Measurements from ENCODE around the gene EIF1. TPM values are rescaled to one million over a fixed set of nuclear protein-coding genes. Genes with fewer than 3 reads are reported as not detected.
"Not testable (repeated sequence)": the region's sequence is repeated elsewhere in the genome, so short reads cannot be mapped to it uniquely, and the experiment has no call there.

The EIF1 gene
- total RNA-seq = 191 and 204 TPM in 2 replicates

- peaks cover 11% of the 10 kb centered on the region for H3K36me3 ChIP-seq (ENCODE audit: control insufficient read depth, insufficient read depth, low read length)
- no peak for TF ChIP-seq CTCF (IDR thresholded peaks at IDR 0.05; ENCODE audit: insufficient read depth, low read length, severe bottlenecking)
- H3K27me3 ChIP-seq (ENCODE audit: control insufficient read depth, insufficient read depth, low read length) = no peaks in the 10 kb centered on the region
- FAIRE-seq (no peak), DNase-seq (ENCODE audit: low read depth) (peak; percentile 99)
- peak within 1 kb of the TSS; percentile 91 for H3K4me3 ChIP-seq (ENCODE audit: low read depth, low read length)
Measured at GRCh38 chr17:41688641-41689496, at the start of gene EIF1. Gene EIF1, plus strand, starts transcription at chr17:41688885. Its CDS starts 154 bp downstream, at chr17:41689039.

- Histone ChIP-seq H3K4me3 (ENCODE audit: low read depth, low read length) (no peak overlapping the region), H3K36me3 (ENCODE audit: control insufficient read depth, insufficient read depth, low read length) (no peaks in the 10 kb centered on the region), H3K27me3 (ENCODE audit: control insufficient read depth, insufficient read depth, low read length) (no peaks in the 10 kb centered on the region)
- DNase-seq (ENCODE audit: low read depth) = no peak
- no peak for FAIRE-seq
- TF ChIP-seq CTCF (IDR thresholded peaks at IDR 0.05; ENCODE audit: insufficient read depth, low read length, severe bottlenecking) = no peak
Measured at GRCh38 chr17:41638941-41639340, 49.7 kb upstream of the EIF1 start.

DNA sequence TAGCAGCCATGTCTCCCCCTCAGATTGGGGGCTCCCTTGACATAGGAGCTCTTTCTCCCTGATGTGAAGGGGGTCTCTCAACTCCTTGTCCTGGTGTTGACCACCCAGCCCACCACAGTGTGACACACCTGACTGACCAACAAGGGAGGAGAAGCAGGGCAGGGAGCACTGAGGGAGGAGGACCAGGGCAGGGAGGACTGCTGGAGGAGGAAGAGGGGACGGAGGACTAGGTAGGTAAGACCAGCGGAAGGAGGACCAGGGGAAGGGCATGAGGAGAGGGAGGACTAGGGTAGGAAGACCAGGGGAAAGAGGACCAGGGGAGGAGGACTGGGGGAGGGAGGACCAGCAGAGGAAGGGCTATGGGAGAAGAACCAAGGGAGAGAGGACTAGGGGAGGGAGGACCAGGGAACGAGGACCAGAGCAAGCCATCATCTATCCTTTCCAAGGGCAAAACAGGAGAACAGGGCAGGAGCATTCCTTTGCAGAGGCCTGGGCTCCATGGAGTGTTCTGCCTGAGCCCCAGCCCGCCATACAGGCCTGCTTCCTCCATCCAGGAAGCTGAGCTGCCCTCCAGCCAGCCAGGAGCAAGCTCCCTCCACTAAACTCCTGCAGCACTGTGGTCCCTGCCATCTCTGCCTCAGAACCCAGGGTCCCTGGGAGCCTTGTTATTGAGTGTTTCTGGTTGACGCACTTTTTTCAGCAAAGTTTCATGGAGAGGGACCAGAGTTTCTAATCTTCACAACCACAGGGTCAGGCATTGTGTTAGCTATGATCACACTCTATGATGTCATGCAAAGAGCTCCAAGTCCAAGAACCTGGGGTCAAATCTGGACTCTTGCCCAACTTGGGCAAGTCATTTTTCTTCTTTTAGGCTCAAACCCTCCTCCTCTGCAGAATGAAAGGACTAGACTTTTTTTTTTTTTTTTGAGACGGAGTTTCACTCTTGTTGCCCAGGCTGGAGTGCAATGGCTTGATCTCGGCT lies 48.9 kb upstream of the EIF1 start:
- DNase-seq (ENCODE audit: low read depth) (no peak), FAIRE-seq (no peak)
- TF ChIP-seq CTCF (IDR thresholded peaks at IDR 0.05; ENCODE audit: insufficient read depth, low read length, severe bottlenecking) = no peak
- no peaks in the 10 kb centered on the region for H3K27me3 ChIP-seq (ENCODE audit: control insufficient read depth, insufficient read depth, low read length)
- no peak overlapping the region for H3K4me3 ChIP-seq (ENCODE audit: low read depth, low read length)
- no peaks in the 10 kb centered on the region for H3K36me3 ChIP-seq (ENCODE audit: control insufficient read depth, insufficient read depth, low read length)

DNA sequence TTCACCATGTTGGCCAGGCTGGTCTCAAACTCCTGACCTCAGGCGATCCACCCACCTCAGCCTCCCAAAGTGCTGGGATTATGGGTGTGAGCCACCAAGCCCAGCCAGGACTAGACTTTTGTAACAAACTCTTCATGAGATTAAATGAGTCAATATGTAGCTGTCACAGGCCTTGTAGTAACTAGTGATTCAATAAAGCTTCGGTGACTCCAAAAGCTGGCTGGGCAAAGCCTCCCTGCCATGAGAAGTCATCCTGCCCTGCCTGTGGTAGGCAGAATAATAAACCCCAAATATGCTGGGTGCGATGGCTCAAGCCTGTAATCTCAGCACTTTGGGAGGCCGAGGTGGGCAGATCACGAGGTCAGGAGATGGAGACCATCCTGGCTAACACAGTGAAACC lies 48.1 kb upstream of the EIF1 start:
- not testable (repeated sequence) for FAIRE-seq

GRCh38 chr17:41642252-41643156 lies 46.2 kb upstream of the EIF1 start:
- H3K36me3 ChIP-seq (ENCODE audit: control insufficient read depth, insufficient read depth, low read length) = no peaks in the 10 kb centered on the region
- TF ChIP-seq CTCF (IDR thresholded peaks at IDR 0.05; ENCODE audit: insufficient read depth, low read length, severe bottlenecking) = no peak
- peak; percentile 98 for FAIRE-seq

More for the DNA sequence above, 48.1 kb upstream of the EIF1 start:
- H3K27me3 ChIP-seq (ENCODE audit: control insufficient read depth, insufficient read depth, low read length); DNase-seq (ENCODE audit: low read depth); H3K4me3 ChIP-seq (ENCODE audit: low read depth, low read length); H3K36me3 ChIP-seq (ENCODE audit: control insufficient read depth, insufficient read depth, low read length): not testable (repeated sequence)

More at GRCh38 chr17:41642252-41643156, 46.2 kb upstream of the EIF1 start:
- DNase-seq (ENCODE audit: low read depth) = peak; percentile 90
- Histone ChIP-seq H3K27me3 (ENCODE audit: control insufficient read depth, insufficient read depth, low read length) (no peaks in the 10 kb centered on the region), H3K4me3 (ENCODE audit: low read depth, low read length) (no peak overlapping the region)

Measured in bronchial epithelial cell (primary cell).